Nephron (organoid): ENCODE data around the gene GLOD5.

Experiments used
- H3K27ac Mint-ChIP-seq, 3 experiments: 2 replicates each; pipeline ENCODE4 v1.8.0; 2020; ENCODE audit warnings: mixed read lengths in 3 of 3, mild to moderate bottlenecking in 2 of 3, moderate library complexity in 1 of 3
- H3K27me3 Mint-ChIP-seq: 2 replicates; pipeline ENCODE4 v1.8.0; 2021; ENCODE audit warnings: low read depth, mild to moderate bottlenecking, moderate library complexity, mixed read lengths
- H3K36me3 Mint-ChIP-seq: 2 replicates; pipeline ENCODE4 v1.8.0; 2020; ENCODE audit warnings: low read depth, mixed read lengths
- H3K4me1 Mint-ChIP-seq: 2 replicates; pipeline ENCODE4 v1.8.0; 2020; ENCODE audit warnings: mixed read lengths
- H3K4me3 Mint-ChIP-seq, 3 experiments: 2 replicates each; pipeline ENCODE4 v1.8.0; 2020; ENCODE audit warnings: mild to moderate bottlenecking in 3 of 3, mixed read lengths in 3 of 3, moderate library complexity in 2 of 3
- H3K9me3 Mint-ChIP-seq: 2 replicates; pipeline ENCODE4 v1.8.0; 2020; ENCODE audit warnings: mixed read lengths
- TF ChIP-seq, protein P1 (sequence below), 3 experiments: fragments of 200-600 bp; sonication (generic); IDR thresholded peaks; one replicate each; pipeline ENCODE4 v1.5.0; 2021; ENCODE audit warnings: antibody characterized with exemption in 3 of 3; ENCODE audit not compliant: unreplicated experiment in 3 of 3

GLOD5 gene

DNA sequence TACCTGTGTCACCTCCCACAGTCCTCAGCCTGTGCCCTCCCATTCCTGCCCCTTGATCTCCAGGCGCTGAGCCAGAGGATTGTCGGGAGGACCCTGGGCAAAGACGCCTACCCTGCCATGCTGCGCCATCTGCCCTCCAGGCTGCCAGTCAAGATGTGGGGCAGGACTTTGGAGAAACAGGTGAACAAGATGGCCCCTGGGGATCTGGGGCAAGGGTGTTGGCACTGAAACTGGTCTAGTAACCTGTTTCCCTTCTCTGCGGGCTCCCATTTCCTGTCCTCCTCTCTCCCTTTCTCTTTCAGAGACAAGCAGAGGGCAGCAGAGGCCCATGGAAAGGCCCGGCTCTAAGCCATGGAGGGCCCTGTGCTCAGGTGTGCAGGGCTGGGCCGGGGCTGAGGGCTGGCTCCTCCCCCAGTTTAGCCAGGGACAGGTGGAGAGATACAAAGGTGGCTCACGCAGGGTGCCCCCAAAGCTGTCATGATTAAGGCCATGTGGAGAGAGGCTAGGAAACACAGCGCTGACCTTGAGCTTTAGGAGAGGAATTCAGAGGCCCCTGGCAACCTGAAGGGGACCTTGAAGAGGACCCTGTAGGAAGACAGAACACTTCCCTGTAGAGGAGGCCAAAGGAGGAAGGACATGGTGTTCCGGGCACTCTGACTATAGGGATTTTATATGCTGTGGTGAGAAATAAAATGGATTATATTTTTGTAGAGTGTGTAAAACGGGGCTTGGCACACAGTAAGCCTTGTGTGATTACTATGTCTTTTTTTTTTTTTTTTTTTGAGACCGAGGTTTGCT lies at the start of gene GLOD5:
Gene GLOD5, plus strand, starts transcription at position 74 of the 798 bp plus-strand sequence. Its CDS starts 44 bp downstream, at position 118.
- Mint-ChIP-seq H3K36me3 (no peaks in the 10 kb centered on the region), H3K4me3 (peak within 1 kb of the TSS in 1 of 3 experiments; percentile 23), H3K9me3 (peaks cover 7% of the 10 kb centered on the region), H3K27me3 (peaks cover 3% of the 10 kb centered on the region), H3K4me1 (no peaks in the 10 kb centered on the region), H3K27ac (peak within 1 kb of the TSS; percentile 45 to 76 (median 67))
- TF ChIP-seq, protein P1, sequence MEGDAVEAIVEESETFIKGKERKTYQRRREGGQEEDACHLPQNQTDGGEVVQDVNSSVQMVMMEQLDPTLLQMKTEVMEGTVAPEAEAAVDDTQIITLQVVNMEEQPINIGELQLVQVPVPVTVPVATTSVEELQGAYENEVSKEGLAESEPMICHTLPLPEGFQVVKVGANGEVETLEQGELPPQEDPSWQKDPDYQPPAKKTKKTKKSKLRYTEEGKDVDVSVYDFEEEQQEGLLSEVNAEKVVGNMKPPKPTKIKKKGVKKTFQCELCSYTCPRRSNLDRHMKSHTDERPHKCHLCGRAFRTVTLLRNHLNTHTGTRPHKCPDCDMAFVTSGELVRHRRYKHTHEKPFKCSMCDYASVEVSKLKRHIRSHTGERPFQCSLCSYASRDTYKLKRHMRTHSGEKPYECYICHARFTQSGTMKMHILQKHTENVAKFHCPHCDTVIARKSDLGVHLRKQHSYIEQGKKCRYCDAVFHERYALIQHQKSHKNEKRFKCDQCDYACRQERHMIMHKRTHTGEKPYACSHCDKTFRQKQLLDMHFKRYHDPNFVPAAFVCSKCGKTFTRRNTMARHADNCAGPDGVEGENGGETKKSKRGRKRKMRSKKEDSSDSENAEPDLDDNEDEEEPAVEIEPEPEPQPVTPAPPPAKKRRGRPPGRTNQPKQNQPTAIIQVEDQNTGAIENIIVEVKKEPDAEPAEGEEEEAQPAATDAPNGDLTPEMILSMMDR (IDR thresholded peaks at IDR 0.05; ENCODE audit: unreplicated experiment in 3 of 3) = peak in 2 of 3 experiments; percentile 27 to 43

DNA sequence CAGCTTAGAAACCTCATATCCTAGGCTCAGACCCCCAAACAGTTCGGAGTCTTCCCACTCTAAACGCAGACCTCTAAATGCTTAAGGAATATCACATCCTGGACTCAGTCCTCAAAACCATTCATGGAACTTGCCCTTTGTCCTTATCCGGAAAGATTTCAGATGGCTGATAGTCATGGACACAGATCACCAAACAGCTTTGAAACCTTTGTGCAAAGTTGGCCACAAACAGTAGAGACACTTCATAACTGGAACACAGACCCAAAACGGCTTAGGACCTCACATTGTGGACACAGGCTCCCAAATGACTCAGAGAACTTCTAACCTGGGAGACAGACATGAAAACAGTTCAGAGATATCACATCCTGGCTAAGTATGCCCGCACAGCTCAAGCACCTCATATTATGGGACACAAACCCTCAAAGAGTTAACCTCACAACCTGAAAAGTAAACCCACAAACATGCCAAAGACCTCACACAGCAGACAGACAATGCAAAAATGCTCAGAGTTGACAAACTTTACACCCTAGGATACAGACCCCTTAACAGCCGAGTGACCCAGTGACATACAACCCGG lies 49.5 kb upstream of the GLOD5 start:
- peaks cover 17% of the 10 kb centered on the region for H3K4me1 Mint-ChIP-seq
- no peaks in the 10 kb centered on the region for H3K36me3 Mint-ChIP-seq
- H3K9me3 Mint-ChIP-seq = peaks cover 4% of the 10 kb centered on the region
- no peak overlapping the region for H3K27ac Mint-ChIP-seq
- TF ChIP-seq, protein P1 (IDR thresholded peaks at IDR 0.05; ENCODE audit: unreplicated experiment in 3 of 3) = no peak
- no peaks in the 10 kb centered on the region for H3K27me3 Mint-ChIP-seq
- H3K4me3 Mint-ChIP-seq = no peak overlapping the region

DNA sequence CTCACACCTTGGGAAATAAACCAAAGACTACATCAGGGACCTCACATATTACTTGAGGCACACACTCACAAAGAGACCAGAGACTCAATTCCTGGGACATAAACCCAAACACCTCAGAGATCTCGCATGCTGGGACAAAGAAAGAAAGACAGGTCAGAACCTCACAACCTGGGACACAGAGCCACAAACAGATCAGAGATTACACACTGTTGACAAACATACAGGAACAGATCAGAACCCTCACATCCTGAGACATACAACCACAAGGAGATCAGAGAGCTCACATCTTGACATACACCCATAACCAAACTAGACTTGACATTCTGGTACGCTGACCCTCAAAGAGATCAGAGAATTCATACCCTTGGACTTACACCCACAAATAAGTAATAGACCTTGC lies 47.7 kb upstream of the GLOD5 start:
- H3K27ac Mint-ChIP-seq = no peak overlapping the region
- no peaks in the 10 kb centered on the region for H3K27me3 Mint-ChIP-seq
- H3K4me3 Mint-ChIP-seq = no peak overlapping the region
- peaks cover 4% of the 10 kb centered on the region for H3K9me3 Mint-ChIP-seq
- peaks cover 17% of the 10 kb centered on the region for H3K4me1 Mint-ChIP-seq
- H3K36me3 Mint-ChIP-seq = no peaks in the 10 kb centered on the region
- TF ChIP-seq, protein P1 (IDR thresholded peaks at IDR 0.05; ENCODE audit: unreplicated experiment in 3 of 3) = no peak

DNA sequence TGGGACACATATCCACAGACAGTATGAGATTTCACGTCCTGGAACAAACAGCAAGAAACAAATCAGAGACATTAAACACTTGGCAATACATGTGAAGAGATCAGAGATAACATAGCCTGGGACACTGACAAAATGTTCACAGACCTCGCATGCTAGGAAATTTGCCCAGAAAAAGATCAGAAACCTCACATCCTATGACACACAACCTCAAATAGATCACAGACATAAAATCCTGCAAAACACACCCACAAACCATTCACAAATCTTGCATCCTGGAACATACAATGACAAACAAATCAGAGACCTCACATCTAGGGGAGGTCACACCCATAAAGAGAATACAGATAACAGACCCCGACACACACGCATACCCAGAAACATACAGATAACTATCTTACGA lies 47.0 kb upstream of the GLOD5 start:
- TF ChIP-seq, protein P1 (IDR thresholded peaks at IDR 0.05; ENCODE audit: unreplicated experiment in 3 of 3) = no peak
- H3K9me3 Mint-ChIP-seq = peaks cover 6% of the 10 kb centered on the region
- H3K27me3 Mint-ChIP-seq = no peaks in the 10 kb centered on the region
- H3K36me3 Mint-ChIP-seq = no peaks in the 10 kb centered on the region
- peaks cover 17% of the 10 kb centered on the region for H3K4me1 Mint-ChIP-seq
- peak overlapping the region; percentile 1 to 5 (median 3) for H3K27ac Mint-ChIP-seq
- H3K4me3 Mint-ChIP-seq = no peak overlapping the region

DNA sequence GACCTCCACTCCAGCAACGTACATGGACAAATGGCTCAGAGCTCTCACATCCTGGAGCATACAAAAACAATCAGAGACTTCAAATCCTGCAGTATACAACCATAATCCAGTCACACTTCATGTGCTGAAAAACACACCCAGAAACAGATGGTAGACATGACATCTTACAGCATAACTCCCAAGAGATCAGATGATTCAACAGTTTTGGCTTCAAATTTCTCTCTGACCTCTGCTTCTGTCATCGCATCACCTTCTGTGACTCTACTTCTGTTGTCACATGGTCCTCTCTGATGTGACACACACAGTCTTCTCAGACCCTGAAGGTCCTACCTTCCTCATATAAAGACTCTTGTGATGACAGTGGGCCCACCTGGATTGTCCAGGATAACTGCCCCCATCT lies 46.5 kb upstream of the GLOD5 start:
- Mint-ChIP-seq H3K36me3 (no peaks in the 10 kb centered on the region), H3K9me3 (peaks cover 6% of the 10 kb centered on the region), H3K4me3 (no peak overlapping the region), H3K27me3 (no peaks in the 10 kb centered on the region), H3K4me1 (peaks cover 17% of the 10 kb centered on the region), H3K27ac (peak overlapping the region in 2 of 3 experiments; percentile 1 to 3)
- TF ChIP-seq, protein P1 (IDR thresholded peaks at IDR 0.05; ENCODE audit: unreplicated experiment in 3 of 3) = no peak
